Calu3 (cell line): ENCODE data around the gene CEP170B. TPM values are rescaled to one million over a fixed set of nuclear protein-coding genes. Genes with fewer than 3 reads are reported as not detected.

Experiments
- total RNA-seq: library from RNA; stranded (reverse); gene quantifications from 2 replicates; pipeline ENCODE4 v1.2.3, GENCODE V29; 2022

Gene CEP170B
- total RNA-seq, 1 experiment from 2014 or later = 60.2 TPM

Other genes starting within 250 kb of the CEP170B start
- gene INF2, start 175.7 kb upstream of the CEP170B start, total RNA-seq = 208 and 220 TPM in 2 replicates
- gene ADSS1, start 141.0 kb upstream of the CEP170B start, total RNA-seq = 8.6 and 10.0 TPM in 2 replicates
- gene SIVA1, start 112.1 kb upstream of the CEP170B start, total RNA-seq = 72.3 and 73.3 TPM in 2 replicates
- 118 and 120 TPM in 2 replicates for gene AKT1, start 69.5 kb upstream of the CEP170B start, total RNA-seq
- 11.8 and 13.9 TPM in 2 replicates for gene ZBTB42, start 64.2 kb upstream of the CEP170B start, total RNA-seq
- 0.09 and 0.12 TPM in 2 replicates for gene PLD4, start 59.6 kb downstream of the CEP170B start, total RNA-seq
- 42.0 and 56.5 TPM in 2 replicates for gene AHNAK2, start 113.1 kb downstream of the CEP170B start, total RNA-seq
- gene CLBA1, start 120.5 kb downstream of the CEP170B start, total RNA-seq = 12.8 and 13.8 TPM in 2 replicates
- 28.9 and 32.4 TPM in 2 replicates for gene CDCA4, start 155.8 kb downstream of the CEP170B start, total RNA-seq
- 1.4 TPM in 2 replicates for gene GPR132, start 200.2 kb downstream of the CEP170B start, total RNA-seq